Progenitor cell of endocrine pancreas (in vitro differentiated cells): ENCODE data around the gene KTI12. TPM values are rescaled to one million over a fixed set of nuclear protein-coding genes. Genes with fewer than 3 reads are reported as not detected.

ENCODE experiments used
- DNase-seq: peaks from one replicate; pipeline ENCODE4 v3.0.0; 2021; ENCODE audit warnings: low spot score; ENCODE audit not compliant: unreplicated experiment
- H3K27ac Mint-ChIP-seq: 2 replicates; pipeline ENCODE4 v1.8.0; 2021; ENCODE audit warnings: mild to moderate bottlenecking, moderate library complexity, mixed read lengths
- H3K27me3 Mint-ChIP-seq: 2 replicates; pipeline ENCODE4 v1.8.0; 2021; ENCODE audit warnings: mixed read lengths
- H3K36me3 Mint-ChIP-seq: 2 replicates; pipeline ENCODE4 v1.8.0; 2022; ENCODE audit warnings: mixed read lengths; ENCODE audit not compliant: insufficient read depth
- H3K4me1 Mint-ChIP-seq: 2 replicates; pipeline ENCODE4 v1.8.0; 2021; ENCODE audit warnings: low read depth, mixed read lengths
- H3K4me3 Mint-ChIP-seq: 2 replicates; pipeline ENCODE4 v1.8.0; 2021; ENCODE audit warnings: low read depth, mild to moderate bottlenecking, moderate library complexity, mixed read lengths
- H3K9me3 Mint-ChIP-seq: 2 replicates; pipeline ENCODE4 v1.8.0; 2021; ENCODE audit warnings: low read depth, mixed read lengths
- total RNA-seq: library from RNA; stranded (reverse); gene quantifications from 2 replicates; pipeline ENCODE4 v1.2.1, GENCODE V29; 2021
- TF ChIP-seq, protein P1 (sequence below): fragments of 200-600 bp; sonication (generic); IDR thresholded peaks from one replicate; pipeline ENCODE4 v1.5.0; 2021; ENCODE audit warnings: antibody characterized with exemption, mild to moderate bottlenecking; ENCODE audit not compliant: unreplicated experiment

Gene KTI12
- total RNA-seq, 1 donor from 2014 or later, result 8.3 TPM

DNA sequence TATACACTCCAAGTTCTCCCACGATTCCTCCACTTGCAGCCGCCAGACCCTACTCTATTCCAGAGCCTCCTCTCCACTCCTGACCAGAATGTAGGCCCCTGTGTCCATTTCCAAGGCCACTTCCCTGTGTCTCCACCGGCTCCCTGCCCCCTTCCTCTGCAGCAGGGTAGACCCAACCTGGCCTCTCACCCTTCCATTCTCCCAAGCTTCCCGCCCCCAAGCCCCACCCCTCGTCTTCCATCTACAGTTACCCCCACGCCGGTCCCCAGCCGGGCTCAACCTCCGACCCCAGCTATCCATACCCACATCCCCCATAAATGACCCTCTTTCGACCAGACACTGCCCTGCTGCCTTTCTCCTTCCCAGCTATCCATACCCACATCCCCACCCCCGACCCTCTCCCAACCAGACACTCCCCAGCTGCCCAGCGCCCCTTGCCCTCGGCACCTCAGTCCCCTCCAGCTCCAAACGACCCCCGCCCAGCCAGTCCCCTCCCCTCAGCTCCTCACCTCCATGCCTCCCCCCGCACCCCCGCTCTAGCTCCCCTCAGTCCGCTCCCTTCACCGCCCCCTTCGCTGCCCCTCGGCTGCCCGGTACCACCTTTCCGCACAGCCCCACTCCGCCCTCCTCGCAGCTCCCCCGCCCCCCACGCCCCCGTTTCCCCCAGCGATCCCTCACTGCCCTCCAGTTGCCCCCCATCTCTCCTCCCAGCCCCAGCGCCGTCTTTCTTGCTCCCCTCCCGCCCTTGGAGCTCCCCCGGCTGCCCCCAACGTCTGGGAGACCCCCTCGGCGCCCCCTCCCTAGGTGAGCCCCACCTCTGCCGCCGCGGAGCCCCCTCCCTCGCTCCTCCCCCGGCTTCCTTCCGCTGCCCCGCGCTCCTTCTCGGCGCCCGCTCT, 43.8 kb downstream of the KTI12 start:
- H3K27me3 Mint-ChIP-seq, result peaks cover 15% of the 10 kb centered on the region
- DNase-seq, result no peak
- H3K4me1 Mint-ChIP-seq, result peaks cover 29% of the 10 kb centered on the region
- peak overlapping the region; percentile 68 for H3K27ac Mint-ChIP-seq
- no peaks in the 10 kb centered on the region for H3K9me3 Mint-ChIP-seq
- peak overlapping the region; percentile 87 for H3K4me3 Mint-ChIP-seq
- peaks cover 3% of the 10 kb centered on the region for H3K36me3 Mint-ChIP-seq
- TF ChIP-seq, protein P1, sequence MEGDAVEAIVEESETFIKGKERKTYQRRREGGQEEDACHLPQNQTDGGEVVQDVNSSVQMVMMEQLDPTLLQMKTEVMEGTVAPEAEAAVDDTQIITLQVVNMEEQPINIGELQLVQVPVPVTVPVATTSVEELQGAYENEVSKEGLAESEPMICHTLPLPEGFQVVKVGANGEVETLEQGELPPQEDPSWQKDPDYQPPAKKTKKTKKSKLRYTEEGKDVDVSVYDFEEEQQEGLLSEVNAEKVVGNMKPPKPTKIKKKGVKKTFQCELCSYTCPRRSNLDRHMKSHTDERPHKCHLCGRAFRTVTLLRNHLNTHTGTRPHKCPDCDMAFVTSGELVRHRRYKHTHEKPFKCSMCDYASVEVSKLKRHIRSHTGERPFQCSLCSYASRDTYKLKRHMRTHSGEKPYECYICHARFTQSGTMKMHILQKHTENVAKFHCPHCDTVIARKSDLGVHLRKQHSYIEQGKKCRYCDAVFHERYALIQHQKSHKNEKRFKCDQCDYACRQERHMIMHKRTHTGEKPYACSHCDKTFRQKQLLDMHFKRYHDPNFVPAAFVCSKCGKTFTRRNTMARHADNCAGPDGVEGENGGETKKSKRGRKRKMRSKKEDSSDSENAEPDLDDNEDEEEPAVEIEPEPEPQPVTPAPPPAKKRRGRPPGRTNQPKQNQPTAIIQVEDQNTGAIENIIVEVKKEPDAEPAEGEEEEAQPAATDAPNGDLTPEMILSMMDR, result no peak

DNA sequence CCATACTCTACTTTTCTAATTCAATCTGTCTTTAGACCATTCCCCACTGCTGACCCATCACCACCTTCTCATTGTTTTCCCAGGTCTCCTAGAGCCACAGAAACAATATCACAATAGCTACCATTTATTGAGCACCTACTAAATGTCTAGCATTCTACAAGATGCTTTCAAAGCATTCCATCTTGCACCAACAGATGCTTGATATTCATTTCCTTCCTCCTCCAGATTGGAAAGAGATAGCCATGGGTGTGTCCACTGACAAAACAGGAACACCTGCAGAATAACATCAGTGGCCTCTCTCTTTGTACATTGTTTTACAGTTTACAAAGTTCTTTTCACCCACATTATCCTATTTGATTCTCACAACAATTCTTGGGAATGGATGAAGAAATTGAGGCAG, 45.4 kb downstream of the KTI12 start:
- H3K4me3 Mint-ChIP-seq, result peak overlapping the region; percentile 87
- peaks cover 3% of the 10 kb centered on the region for H3K36me3 Mint-ChIP-seq
- H3K4me1 Mint-ChIP-seq, result peaks cover 29% of the 10 kb centered on the region
- H3K27ac Mint-ChIP-seq, result no peak overlapping the region
- peaks cover 11% of the 10 kb centered on the region for H3K27me3 Mint-ChIP-seq
- TF ChIP-seq, protein P1, result no peak
- no peaks in the 10 kb centered on the region for H3K9me3 Mint-ChIP-seq
- DNase-seq, result no peak

DNA sequence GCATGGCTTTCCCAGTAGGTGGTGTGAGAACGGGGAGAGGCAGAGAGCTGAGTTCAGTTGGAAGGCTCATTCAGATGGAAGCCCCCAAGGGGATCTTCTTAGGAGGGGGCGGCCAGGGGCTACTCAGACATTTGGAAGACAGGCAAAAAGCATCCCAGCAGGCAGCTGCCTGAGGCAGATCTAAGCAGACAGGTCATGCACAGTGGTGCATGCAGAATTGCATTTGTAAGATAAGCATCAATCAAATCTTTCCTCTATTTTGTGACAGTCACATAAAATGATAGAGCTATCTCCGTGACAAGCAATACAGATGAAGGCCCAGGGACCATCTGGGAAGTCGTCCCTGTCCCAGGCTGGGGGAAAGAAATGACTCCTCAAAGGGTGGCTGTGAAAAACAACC, 46.9 kb downstream of the KTI12 start:
- Mint-ChIP-seq H3K9me3 (no peaks in the 10 kb centered on the region), H3K4me1 (peaks cover 27% of the 10 kb centered on the region), H3K27ac (no peak overlapping the region), H3K36me3 (peaks cover 3% of the 10 kb centered on the region), H3K27me3 (no peaks in the 10 kb centered on the region), H3K4me3 (no peak overlapping the region)
- no peak for DNase-seq
- TF ChIP-seq, protein P1, result no peak

DNA sequence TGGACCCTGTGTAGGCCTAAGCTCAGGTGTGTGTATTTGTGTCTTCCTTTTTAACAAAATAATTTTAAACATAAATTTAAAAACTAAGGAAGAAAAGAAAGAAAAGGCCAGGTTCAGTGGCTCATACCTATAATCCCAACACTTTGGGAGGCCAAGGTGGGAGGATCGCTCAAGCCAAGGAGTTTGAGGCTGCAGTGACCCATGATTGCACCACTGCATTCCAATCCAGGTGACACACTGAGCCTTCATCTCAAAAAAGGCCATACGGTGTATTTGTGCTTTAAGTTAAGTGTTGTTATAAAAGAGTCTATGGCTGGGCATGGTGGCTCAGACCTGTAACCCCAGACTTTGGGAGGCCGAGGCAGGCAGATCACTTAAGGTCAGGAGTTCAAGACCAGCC, 51.4 kb downstream of the KTI12 start:
- Mint-ChIP-seq H3K4me1 (peaks cover 27% of the 10 kb centered on the region), H3K36me3 (peaks cover 11% of the 10 kb centered on the region), H3K27ac (no peak overlapping the region), H3K4me3 (no peak overlapping the region), H3K9me3 (no peaks in the 10 kb centered on the region), H3K27me3 (no peaks in the 10 kb centered on the region)
- no peak for DNase-seq
- TF ChIP-seq, protein P1, result no peak

Other genes with a start within 250 kb of the KTI12 start
- 200 and 207 TPM in 2 replicates for gene NRDC, start 155.1 kb downstream of the KTI12 start, total RNA-seq
- 86.2 and 87.1 TPM in 2 replicates for gene RAB3B, start 43.1 kb downstream of the KTI12 start, total RNA-seq
- 70.1 and 83.6 TPM in 2 replicates for gene TXNDC12, start 21.4 kb upstream of the KTI12 start, total RNA-seq
- gene BTF3L4, start 22.5 kb upstream of the KTI12 start, total RNA-seq, result 93.1 and 100 TPM in 2 replicates
- 40.0 and 40.3 TPM in 2 replicates for gene ZFYVE9, start 108.3 kb upstream of the KTI12 start, total RNA-seq